SK-N-SH (cell line): Measurements from ENCODE around the gene XXYLT1.

Experiments
- CTCF ChIP-seq: fragments of 200-600 bp; sonication (generic); IDR thresholded peaks from 2 replicates; pipeline ENCODE4 v1.6.1; 2017; ENCODE audit warnings: antibody characterized with exemption, mild to moderate bottlenecking, moderate library complexity
- EP300 ChIP-seq, 2 experiments: IDR thresholded peaks; 2 replicates each; pipeline versions ENCODE4 v1.4.0 to v1.6.1; 2012; ENCODE audit warnings: borderline replicate concordance in 1 of 2, low read depth in 1 of 2, low read length in 1 of 2
- POLR2AphosphoS5 ChIP-seq: IDR thresholded peaks from 2 replicates; pipeline ENCODE4 v1.6.1; 2012; ENCODE audit warnings: low read depth, low read length
- REST ChIP-seq: IDR thresholded peaks from 2 replicates; pipeline ENCODE4 v1.6.1; 2012; ENCODE audit warnings: mild to moderate bottlenecking, low read depth, low read length, moderate library complexity
- SIN3A ChIP-seq: IDR thresholded peaks from 2 replicates; pipeline ENCODE4 v1.6.1; 2012; ENCODE audit warnings: low read depth, mild to moderate bottlenecking, low read length, moderate library complexity, borderline replicate concordance
- TEAD4 ChIP-seq: IDR thresholded peaks from 2 replicates; pipeline ENCODE4 v1.4.0; 2012; ENCODE audit warnings: mild to moderate bottlenecking, borderline replicate concordance; ENCODE audit not compliant: insufficient read depth
- TF ChIP-seq, protein P1 (sequence below): IDR thresholded peaks from 2 replicates; pipeline ENCODE4 v1.4.0; 2012; ENCODE audit warnings: low read depth

GRCh38 chr3:195204360-195205163 lies 66.4 kb downstream of the XXYLT1 start:
- no peak for TF ChIP-seq TEAD4
- TF ChIP-seq CTCF = no peak
- no peak for TF ChIP-seq SIN3A
- TF ChIP-seq POLR2AphosphoS5 = no peak
- TF ChIP-seq REST = no peak
- TF ChIP-seq, protein P1, sequence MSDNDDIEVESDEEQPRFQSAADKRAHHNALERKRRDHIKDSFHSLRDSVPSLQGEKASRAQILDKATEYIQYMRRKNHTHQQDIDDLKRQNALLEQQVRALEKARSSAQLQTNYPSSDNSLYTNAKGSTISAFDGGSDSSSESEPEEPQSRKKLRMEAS = no peak
- TF ChIP-seq EP300 (IDR thresholded peaks at IDR 0.05; ENCODE audit: borderline replicate concordance in 1 of 2, low read depth in 1 of 2, low read length in 1 of 2) = no peak
